Esophagus (tissue), 2 donors: Measurements from ENCODE around the gene STAP2. TPM values are rescaled to one million over a fixed set of nuclear protein-coding genes. Genes with fewer than 3 reads are reported as not detected.

Experiments used
- H3K27ac ChIP-seq, 2 donors: one replicate each; pipeline ENCODE4 v1.5.1; 2013; ENCODE audit warnings: low read depth in 2 of 2, mild to moderate bottlenecking in 2 of 2, inconsistent platforms in 1 of 2, low read length in 1 of 2, moderate library complexity in 1 of 2
- H3K27me3 ChIP-seq, 2 donors: one replicate each; pipeline ENCODE4 v1.6.1; 2013; ENCODE audit warnings: low read length in 2 of 2, control low read depth in 1 of 2, mild to moderate bottlenecking in 1 of 2; ENCODE audit not compliant: insufficient read depth in 2 of 2, control insufficient read depth in 1 of 2
- H3K36me3 ChIP-seq, 2 donors: one replicate each; pipeline ENCODE4 v1.6.1; 2013; ENCODE audit warnings: low read length in 1 of 2; ENCODE audit not compliant: control insufficient read depth in 2 of 2, insufficient read depth in 2 of 2
- H3K4me1 ChIP-seq, 2 donors: one replicate each; pipeline ENCODE4 v1.6.1; 2013; ENCODE audit warnings: low read length in 1 of 2; ENCODE audit not compliant: control insufficient read depth in 2 of 2, insufficient read depth in 2 of 2
- H3K4me3 ChIP-seq, 2 donors: one replicate each; pipeline ENCODE4 v1.5.1; 2013; ENCODE audit warnings: low read length in 2 of 2, mild to moderate bottlenecking in 2 of 2, low read depth in 1 of 2, moderate library complexity in 1 of 2
- H3K9me3 ChIP-seq, 2 donors: one replicate each; pipeline ENCODE4 v1.6.1; 2013; ENCODE audit warnings: mild to moderate bottlenecking in 2 of 2, low read depth in 1 of 2, low read length in 1 of 2, moderate library complexity in 1 of 2; ENCODE audit not compliant: control insufficient read depth in 2 of 2, insufficient read depth in 1 of 2
- WGBS, 2 donors: extraction: QIAGEN DNeasy Blood & Tissue Kit; methylation state at CpG; one replicate each; pipeline ENCODE4 v1.1.7; 2013; 5-methylcytosine and 5-hydroxymethylcytosine counted together
- polyA plus RNA-seq, 2 donors: library from polyadenylated mRNA; stranded (reverse); fragments of 200-250 nt; gene quantifications; one replicate each; pipeline ENCODE4 v1.2.3, GENCODE V29; 2013
- donor health status: healthy with polysubstance abuse.
- donor health status: Bipolar disorder and iron deficiency.

The STAP2 gene
- polyA plus RNA-seq, 2 donors: 99.2 to 126 TPM

- H3K4me3 ChIP-seq: peak overlapping the region in 1 of 2 donors; percentile 30
- peak overlapping the region; percentile 88 to 96 for H3K27ac ChIP-seq
- H3K9me3 ChIP-seq: no peaks in the 10 kb centered on the region
- H3K4me1 ChIP-seq: peaks cover 40 to 64% of the 10 kb centered on the region in 2 donors
- peaks cover 4 to 33% of the 10 kb centered on the region in 2 donors for H3K36me3 ChIP-seq
- 77 to 82% methylated on average over 14 to 15 of the region's 15 CpGs for WGBS, 2 donors
- H3K27me3 ChIP-seq: no peaks in the 10 kb centered on the region
Measured at GRCh38 chr19:4370418-4371041, 31.9 kb upstream of the STAP2 start.

GRCh38 chr19:4369888-4370260 lies 31.2 kb upstream of the STAP2 start:
- Histone ChIP-seq H3K4me1 (peaks cover 34 to 61% of the 10 kb centered on the region in 2 donors), H3K9me3 (no peaks in the 10 kb centered on the region), H3K36me3 (peaks cover 7 to 39% of the 10 kb centered on the region in 2 donors), H3K4me3 (peak overlapping the region; percentile 30 to 32), H3K27ac (peak overlapping the region; percentile 88 to 96), H3K27me3 (no peaks in the 10 kb centered on the region)
- 17 to 25% methylated on average over 21 of the region's 21 CpGs for WGBS, 2 donors

DNA sequence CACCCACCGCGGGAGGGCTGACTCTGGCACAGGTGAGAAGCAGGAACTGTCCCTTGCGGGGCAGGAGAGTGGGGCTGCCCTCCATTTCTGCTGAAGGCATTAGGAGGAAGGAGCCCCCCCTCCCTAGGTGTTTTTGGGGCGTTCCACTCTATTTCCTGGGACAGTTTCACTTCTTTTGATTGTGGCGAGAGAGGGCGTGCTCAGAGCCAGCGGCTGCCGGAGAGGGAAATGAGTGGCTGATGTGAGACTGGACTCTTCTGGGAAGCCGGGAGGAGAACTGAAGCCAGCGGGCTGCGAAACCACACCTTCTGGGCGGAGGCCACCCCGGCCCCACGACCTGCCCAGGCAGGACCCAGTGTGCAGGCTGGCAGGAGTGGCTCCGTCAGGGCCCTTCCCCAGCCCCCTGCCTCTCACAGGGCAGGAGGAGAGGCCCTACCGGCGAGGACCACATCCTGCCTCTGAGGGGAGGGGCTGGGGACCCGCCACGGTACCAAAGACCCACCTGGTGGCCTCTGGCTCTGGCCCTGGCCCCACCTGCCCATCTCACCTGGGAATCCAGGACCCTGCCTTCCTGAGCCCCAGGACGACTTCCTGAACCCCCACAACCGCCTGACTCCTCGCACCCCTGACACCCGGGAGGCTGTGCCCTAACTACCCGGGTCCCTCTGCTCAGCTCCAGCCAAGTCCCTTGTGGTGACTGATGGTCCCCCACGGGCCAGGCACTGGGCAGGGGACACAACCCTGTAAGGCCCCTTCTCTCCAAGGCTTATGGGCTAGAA lies 30.7 kb upstream of the STAP2 start:
- H3K4me3 ChIP-seq: peak overlapping the region; percentile 35 to 37
- 22 to 36% methylated on average over 22 to 25 of the region's 25 CpGs for WGBS, 2 donors
- no peaks in the 10 kb centered on the region for H3K9me3 ChIP-seq
- H3K27ac ChIP-seq: peak overlapping the region; percentile 88 to 96
- H3K27me3 ChIP-seq: no peaks in the 10 kb centered on the region
- peaks cover 29 to 56% of the 10 kb centered on the region in 2 donors for H3K4me1 ChIP-seq
- peaks cover 7 to 39% of the 10 kb centered on the region in 2 donors for H3K36me3 ChIP-seq

DNA sequence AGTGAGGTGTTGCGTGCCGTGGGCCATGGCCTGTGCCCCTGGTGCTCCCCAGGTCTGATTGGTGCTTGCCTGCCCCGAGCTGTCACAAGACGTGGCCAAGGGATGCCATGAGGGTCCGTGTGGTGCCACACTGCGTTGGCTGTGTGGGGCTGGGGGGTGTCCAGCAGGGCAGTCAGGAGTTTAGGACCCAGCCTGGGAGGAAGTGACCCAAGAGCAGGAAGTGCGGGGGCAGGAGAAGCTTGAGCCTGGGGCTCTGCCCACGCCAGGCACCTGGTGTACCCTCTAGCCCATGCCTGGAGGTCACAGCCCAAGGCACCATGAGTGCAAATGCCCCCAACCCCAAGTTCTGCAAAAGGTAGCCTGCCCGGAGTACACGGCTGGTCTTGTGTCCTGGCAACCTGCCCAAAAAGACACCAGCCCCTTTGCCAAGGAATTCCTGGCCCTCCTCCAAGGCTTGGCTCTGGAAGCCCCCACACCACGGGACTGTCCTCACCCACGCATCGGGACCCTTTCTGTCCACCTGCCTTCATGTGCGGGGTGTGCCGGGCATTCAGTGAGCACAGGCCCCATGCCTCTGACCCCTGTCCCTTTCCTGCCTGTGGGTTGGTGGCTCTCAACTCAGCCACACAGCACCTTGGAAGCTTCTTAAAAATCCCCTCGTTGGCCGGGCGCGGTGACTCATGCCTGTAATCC lies 29.6 kb upstream of the STAP2 start:
- Histone ChIP-seq H3K36me3 (peaks cover 7 to 49% of the 10 kb centered on the region in 2 donors), H3K27me3 (no peaks in the 10 kb centered on the region), H3K27ac (peak overlapping the region; percentile 88 to 92), H3K4me1 (peaks cover 25 to 49% of the 10 kb centered on the region in 2 donors), H3K9me3 (no peaks in the 10 kb centered on the region), H3K4me3 (no peak overlapping the region)
- WGBS, 2 donors: 45 to 52% methylated on average over 19 of the region's 19 CpGs

DNA sequence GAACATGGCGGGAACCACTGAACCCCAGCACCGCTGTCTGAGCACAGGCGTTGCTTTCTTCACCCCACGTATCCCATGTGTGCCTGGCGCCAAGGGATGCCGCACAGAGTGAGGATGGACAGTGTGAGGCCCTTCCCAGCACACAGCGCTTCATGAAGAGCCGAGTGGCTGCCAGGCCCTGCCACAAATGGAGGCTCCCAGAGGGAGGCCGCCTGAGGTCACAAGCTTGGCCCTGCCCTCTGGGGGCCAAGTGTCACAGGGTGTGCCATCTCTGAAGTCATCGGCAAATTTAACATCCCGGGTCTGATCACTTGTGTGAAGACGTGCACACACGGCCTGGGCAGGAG lies 29.1 kb upstream of the STAP2 start:
- Histone ChIP-seq H3K4me1 (peaks cover 22 to 44% of the 10 kb centered on the region in 2 donors), H3K4me3 (no peak overlapping the region)
- 79 to 81% methylated on average over 13 of the region's 13 CpGs for WGBS, 2 donors

GRCh38 chr19:4367336-4367723 lies 28.7 kb upstream of the STAP2 start:
- no peaks in the 10 kb centered on the region for H3K27me3 ChIP-seq
- peak overlapping the region in 1 of 2 donors; percentile 92 for H3K27ac ChIP-seq
- no peaks in the 10 kb centered on the region for H3K9me3 ChIP-seq
- H3K4me1 ChIP-seq: peaks cover 21 to 40% of the 10 kb centered on the region in 2 donors
- 87 to 90% methylated on average over 10 of the region's 10 CpGs for WGBS, 2 donors
- peaks cover 15 to 56% of the 10 kb centered on the region in 2 donors for H3K36me3 ChIP-seq
- no peak overlapping the region for H3K4me3 ChIP-seq

More for the DNA sequence above, 29.1 kb upstream of the STAP2 start:
- Histone ChIP-seq H3K27me3 (no peaks in the 10 kb centered on the region), H3K9me3 (no peaks in the 10 kb centered on the region), H3K36me3 (peaks cover 10 to 52% of the 10 kb centered on the region in 2 donors), H3K27ac (peak overlapping the region; percentile 88 to 92)

DNA sequence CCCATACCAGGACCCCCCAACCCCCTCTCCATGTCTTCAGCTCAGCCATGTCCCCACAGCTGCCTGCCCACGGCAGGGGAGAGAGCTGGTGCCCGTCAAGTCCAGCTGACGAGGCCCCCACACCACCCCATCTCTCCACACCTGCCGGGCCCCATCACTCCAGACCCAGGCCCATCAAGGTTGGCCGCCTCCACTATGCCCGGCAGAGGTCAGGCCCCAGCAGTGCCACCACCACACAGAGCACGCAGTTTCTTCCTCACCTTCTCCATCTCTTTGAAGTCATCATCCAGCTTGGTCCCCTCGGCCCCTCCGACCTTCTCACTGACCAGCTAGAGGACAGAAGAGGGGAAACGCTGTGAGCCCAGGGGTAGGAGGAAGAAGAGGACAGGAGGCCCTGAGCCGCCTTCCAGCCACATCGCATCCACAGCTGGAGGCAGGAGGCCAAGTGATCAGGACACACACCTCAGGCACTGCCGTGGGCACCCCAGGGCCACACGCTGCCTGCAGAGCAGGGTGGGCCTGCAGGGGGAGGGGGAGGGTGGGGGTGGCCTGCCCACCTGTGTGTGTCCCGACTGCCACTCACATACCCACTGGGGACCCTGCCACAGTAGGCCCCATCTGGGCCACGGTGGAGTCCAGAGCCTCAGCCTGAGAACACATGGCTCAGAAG lies 28.2 kb upstream of the STAP2 start:
- H3K4me3 ChIP-seq: no peak overlapping the region
- WGBS, 2 donors: 85 to 93% methylated on average over 16 of the region's 16 CpGs
- H3K36me3 ChIP-seq: peaks cover 20 to 58% of the 10 kb centered on the region in 2 donors
- peaks cover 21 to 36% of the 10 kb centered on the region in 2 donors for H3K4me1 ChIP-seq
- no peaks in the 10 kb centered on the region for H3K27me3 ChIP-seq
- H3K9me3 ChIP-seq: no peaks in the 10 kb centered on the region
- H3K27ac ChIP-seq: peak overlapping the region in 1 of 2 donors; percentile 3

GRCh38 chr19:4365791-4366665 lies 27.4 kb upstream of the STAP2 start:
- 93% methylated on average over 19 of the region's 19 CpGs for WGBS, 2 donors
- peaks cover 24 to 63% of the 10 kb centered on the region in 2 donors for H3K36me3 ChIP-seq
- no peak overlapping the region for H3K4me3 ChIP-seq
- H3K9me3 ChIP-seq: no peaks in the 10 kb centered on the region
- peak overlapping the region in 1 of 2 donors; percentile 9 for H3K27ac ChIP-seq
- H3K4me1 ChIP-seq: peaks cover 14 to 36% of the 10 kb centered on the region in 2 donors
- H3K27me3 ChIP-seq: no peaks in the 10 kb centered on the region
